Measurements from ENCODE around the gene BRIX1. TPM values are rescaled to one million over a fixed set of nuclear protein-coding genes. Genes with fewer than 3 reads are reported as not detected.

Gene BRIX1
- total RNA-seq, 2 experiments from 2014 or later = 33.0 to 36.0 TPM

Other genes starting within 250 kb of the BRIX1 start
- gene TTC23L, start 76.5 kb upstream of the BRIX1 start, total RNA-seq = not detected
- gene RAD1, start 207 bp upstream of the BRIX1 start, total RNA-seq = 10 to 100 TPM; 27.5 to 29.2 TPM
- gene DNAJC21, start 13.8 kb downstream of the BRIX1 start, total RNA-seq = 10 to 100 TPM; 53.8 to 56.8 TPM
- not detected for gene AGXT2, start 132.2 kb downstream of the BRIX1 start, total RNA-seq

All from activated CD4-positive, alpha-beta memory T cell treated with anti-CD3 and anti-CD28 coated beads, Interleukin-2, amount 10 ng/mL, durations not matched to agents 7 days and 5 days (primary cell).